Muscle of arm (tissue), 12 donors: ENCODE results near the gene ARSG. TPM values are rescaled to one million over a fixed set of nuclear protein-coding genes. Genes with fewer than 3 reads are reported as not detected.
"Not testable (repeated sequence)": the region's sequence is repeated elsewhere in the genome, so short reads cannot be mapped to it uniquely, and the experiment has no call there.

Source experiments
- DNase-seq: peaks from one replicate; pipeline ENCODE4 v3.0.0-alpha.2; 2013
- polyA plus RNA-seq, 12 donors: library from polyadenylated mRNA; unstranded; fragments of 120-200 nt; gene quantifications; one replicate each; pipeline ENCODE4 v1.2.1, GENCODE V29; 2013; ENCODE audit not compliant: insufficient read length in 12 of 12

ARSG gene
- polyA plus RNA-seq, 12 donors, result 2.7 to 9.6 (median 3.4) TPM; not detected in 1

GRCh38 chr17:68276339-68276738 is 15.0 kb upstream of the ARSG start:
- not testable (repeated sequence) for DNase-seq

- DNase-seq, result no peak
Measured at GRCh38 chr17:68277807-68278206, 13.5 kb upstream of the ARSG start.

DNA sequence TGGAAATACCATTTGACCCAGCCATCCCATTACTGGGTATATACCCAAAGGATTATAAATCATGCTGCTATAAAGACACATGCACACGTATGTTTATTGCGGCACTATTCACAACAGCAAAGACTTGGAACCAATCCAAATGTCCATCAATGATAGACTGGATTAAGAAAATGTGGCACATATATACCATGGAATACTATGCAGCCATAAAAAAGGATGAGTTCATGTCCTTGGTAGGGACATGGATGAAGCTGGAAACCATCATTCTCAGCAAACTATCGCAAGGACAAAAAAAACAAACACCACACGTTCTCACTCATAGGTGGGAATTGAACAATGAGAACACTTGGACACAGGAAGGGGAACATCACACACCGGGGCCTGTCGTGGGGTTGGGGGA is 9.3 kb upstream of the ARSG start:
- not testable (repeated sequence) for DNase-seq

DNA sequence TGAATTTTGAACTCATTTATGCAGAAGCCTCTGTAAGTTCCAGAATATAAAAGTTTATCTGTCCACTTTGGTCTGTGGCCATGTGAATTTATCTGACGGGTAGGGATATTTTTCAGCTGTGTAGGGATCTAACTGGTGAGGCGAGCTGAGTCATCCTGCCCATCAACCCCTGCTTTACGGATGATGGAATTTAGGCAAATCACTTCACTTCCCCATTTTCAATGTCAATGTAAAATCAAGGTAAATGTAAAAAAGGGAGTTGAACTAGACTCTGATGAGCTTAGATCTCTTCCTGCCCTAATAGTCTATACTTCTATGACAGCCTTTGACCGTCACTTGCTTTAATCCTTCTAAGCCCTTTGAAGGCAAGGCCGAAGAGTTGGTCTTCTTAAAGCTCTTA is 2.9 kb upstream of the ARSG start:
- DNase-seq, result no peak

GRCh38 chr17:68288804-68289203 is 2.5 kb upstream of the ARSG start:
- no peak for DNase-seq

DNA sequence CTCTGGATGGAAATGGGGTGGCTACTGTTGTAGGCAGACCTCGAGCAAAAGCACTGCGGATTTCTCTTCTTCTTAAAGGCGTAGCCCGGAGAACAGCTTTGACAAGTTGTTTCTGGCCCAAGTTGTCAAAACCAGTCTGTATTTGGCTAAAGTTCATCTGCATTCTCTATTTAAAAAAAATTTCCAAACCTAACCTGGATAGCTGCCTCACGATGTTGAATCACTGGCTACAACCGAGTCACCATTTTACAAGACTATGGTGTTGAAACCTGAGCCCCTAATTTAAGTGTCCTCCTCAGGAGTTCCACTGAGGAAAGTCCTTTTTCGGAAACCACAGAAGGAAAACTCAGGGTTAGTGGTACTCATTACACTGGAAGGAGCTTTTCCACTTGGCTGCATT is 1.8 kb upstream of the ARSG start:
- DNase-seq, result no peak

- no peak for DNase-seq
Measured at GRCh38 chr17:68289936-68290267, 1.4 kb upstream of the ARSG start.

- DNase-seq, result no peak
Measured at GRCh38 chr17:68290268-68290954, 884 bp upstream of the ARSG start.

- peak; percentile 52 for DNase-seq
Measured at GRCh38 chr17:68291836-68292688, 767 bp downstream of the ARSG start.

- DNase-seq, result no peak
Measured at GRCh38 chr17:68292689-68293040, 1.4 kb downstream of the ARSG start.

DNA sequence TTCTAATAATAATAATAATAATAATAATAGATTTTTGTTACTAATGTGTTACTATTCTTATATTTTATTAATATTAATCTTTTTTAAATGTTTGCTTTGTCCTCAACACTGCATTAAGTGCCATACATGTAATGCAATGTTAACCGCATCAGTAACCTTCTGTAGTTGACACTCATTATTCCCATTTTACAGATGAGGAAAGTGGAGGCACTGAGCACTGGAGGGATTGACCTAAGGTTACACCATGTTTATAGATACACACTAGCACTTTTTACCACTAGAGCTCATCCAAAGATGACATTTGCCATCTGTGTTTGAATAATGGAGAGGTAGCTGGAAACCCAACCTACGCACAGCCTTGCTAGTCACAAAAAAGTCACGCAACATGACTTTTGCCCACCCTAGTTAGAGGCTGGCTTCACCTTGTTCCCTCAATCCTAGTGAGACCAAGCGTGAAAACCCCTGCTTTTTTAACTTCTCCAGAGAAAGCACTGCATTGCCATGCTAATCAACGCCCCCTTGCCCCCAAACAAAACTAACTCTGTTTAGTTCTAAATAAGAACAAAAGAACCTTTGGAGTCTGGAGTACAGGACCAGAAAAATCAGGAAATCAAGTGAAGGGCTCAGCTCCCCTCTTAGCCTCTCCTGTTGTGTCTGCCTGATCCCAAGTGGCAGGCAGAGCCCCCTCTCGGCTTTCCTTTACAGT is 2.3 kb downstream of the ARSG start:
- no peak for DNase-seq

DNA sequence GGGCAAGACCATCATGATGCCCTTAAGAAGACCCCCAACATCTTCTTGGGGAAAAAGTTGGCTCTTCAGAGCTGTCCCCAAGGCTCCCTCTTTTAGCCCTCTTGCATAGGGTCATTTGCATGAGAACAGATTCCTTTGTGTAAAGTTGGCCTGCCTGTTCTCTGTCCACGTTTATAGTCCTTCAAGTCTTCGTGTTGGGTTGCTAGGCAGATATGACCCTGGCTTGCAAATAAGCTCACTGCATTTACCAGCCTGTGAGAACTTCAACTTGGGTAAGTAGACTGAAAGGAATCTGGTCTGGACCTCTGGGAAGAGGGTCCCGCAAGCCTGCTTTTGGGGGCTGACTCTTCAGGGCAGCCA is 2.9 kb downstream of the ARSG start:
- DNase-seq, result no peak

DNA sequence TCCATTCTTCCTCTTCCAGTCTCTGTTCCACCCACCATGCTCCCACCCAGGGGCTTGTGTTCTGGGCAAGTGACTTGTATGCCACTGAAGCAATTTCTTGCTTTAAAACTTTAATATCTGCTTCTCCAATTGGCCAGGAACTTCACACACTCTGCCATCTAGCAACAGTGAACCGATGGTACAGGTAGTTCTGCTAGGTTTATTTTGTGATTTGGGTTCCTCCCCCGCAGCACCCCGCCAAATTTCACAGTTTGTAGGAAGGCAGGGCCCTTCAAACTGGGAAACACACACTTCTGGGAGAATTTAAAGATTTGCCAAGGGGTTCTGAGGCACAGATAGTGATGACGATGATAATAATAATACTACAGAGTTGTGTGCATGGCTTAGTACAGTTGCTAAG is 3.3 kb downstream of the ARSG start:
- DNase-seq, result no peak

DNA sequence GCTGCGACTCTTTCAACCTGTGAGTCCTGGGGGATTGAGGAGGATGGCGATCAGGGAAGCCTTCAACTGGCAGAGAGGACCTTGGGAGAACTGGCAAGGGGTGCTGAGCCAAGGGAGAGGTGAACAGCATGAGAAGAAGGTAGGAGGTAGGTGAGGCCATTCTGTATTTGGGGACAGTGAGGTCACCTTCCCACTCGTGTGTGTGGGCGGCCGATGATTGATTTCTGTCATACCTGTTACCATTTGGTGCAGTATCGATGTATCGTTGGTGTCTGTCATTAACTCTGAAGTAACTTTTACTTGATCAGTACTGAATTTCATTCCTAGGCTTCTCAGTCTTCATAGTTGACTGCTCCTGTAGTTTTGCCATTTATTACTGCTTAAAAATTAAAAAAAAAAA is 3.8 kb downstream of the ARSG start:
- no peak for DNase-seq

- no peak for DNase-seq
Measured at GRCh38 chr17:68296217-68297191, 5.2 kb downstream of the ARSG start.

GRCh38 chr17:68297195-68297594 is 5.9 kb downstream of the ARSG start:
- no peak for DNase-seq

GRCh38 chr17:68298601-68299000 is 7.3 kb downstream of the ARSG start:
- DNase-seq, result no peak

- DNase-seq, result no peak
Measured at GRCh38 chr17:68299817-68300216, 8.5 kb downstream of the ARSG start.

DNA sequence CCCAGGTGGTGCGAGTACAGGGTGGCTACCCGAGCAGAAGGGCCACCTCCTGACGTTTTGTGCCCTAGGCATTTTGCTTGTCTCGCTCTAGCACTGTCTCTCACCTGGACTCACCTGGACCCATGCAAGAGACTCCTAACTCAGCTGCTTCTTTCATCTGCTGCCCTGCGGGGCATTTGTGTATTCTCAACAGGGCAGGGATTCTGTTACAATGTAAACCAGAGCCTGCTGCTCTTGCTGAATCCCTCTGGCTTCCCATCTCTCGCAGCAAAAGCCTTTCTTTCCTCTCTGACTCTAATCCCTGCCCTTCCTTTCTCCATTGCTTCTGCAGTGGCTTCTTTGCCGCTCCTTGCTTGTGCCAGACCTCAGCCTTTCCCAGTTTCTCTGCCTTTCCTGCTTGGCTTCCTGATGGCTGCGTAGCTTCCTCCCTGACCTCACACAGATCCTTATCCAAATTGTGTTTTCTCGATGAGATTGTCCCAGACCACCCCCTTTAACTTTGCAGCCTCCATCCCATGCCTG is 10.2 kb downstream of the ARSG start:
- DNase-seq, result no peak

DNA sequence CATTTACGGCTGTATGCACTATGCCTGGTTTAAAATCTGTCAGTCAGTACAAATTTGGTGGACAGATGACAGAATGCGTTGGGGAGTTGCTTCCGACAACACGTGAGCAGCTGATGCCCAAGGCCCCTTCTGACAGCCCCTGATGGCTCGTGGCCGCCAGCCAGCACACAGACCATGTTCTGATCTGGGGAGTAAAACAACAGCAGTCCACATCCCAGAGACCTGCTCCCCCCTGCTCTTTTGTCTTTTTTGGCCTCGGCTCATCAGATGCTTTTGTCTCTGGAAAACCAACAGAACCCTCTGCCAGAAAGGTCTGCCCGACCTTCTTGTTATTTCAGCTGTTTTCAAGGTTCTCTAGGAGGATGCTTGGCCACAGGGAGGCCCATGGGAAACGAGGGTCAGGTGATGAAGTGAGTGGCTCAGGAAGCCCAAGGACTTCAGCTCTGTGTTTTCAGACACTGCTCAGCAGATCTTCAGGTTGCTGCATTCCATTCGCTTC is 10.8 kb downstream of the ARSG start:
- DNase-seq, result no peak

DNA sequence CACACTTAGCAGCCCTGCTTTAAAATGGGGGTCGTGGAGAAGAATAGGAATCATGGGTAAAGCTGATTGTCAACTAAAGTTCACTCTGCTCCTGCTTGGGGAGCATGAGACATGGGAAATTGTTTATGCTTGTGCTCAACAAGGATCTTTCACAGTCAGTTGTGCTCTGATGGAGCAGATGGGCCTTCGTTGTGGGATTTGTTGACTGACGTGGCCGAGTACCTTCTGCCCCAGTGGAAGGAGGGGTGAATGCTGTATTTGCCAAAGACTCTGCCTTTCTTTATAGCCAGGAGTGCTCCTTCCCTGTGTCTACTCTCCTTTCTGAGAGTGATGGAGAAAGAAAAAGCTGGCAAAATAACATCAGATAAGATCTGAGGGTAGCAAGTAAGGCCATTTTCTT is 11.4 kb downstream of the ARSG start:
- no peak for DNase-seq
